ENCODE results near the gene CDK19. TPM values are rescaled to one million over a fixed set of nuclear protein-coding genes. Genes with fewer than 3 reads are reported as not detected.
"Not testable (repeated sequence)": the region's sequence is repeated elsewhere in the genome, so short reads cannot be mapped to it uniquely, and the experiment has no call there.

CDK19 gene
- total RNA-seq, 1 donor from 2014 or later = 26.6 TPM

DNA sequence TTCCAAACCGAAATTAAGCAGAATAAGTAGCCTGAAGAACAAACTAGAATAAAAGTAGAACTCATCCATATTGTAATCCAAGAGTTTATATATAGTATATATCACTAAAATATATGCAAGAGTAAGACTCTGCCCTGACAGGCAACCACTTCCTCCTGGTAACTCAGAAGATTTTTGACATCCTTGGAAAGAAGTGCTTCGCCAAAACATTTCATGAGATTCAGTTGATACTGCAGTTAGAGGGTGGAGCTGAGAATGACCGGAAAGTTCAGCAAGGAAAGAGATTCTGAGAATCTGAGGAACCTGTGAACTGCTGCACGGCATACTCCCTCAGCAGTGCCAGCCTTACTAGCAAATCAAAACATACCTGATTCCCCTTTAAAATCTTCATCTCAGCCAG lies 79.6 kb downstream of the CDK19 start:
- DNase-seq (no peak), ATAC-seq (no peak)
- intact Hi-C loops (cut with DNase I) = no loop called here
- H3K9me3 ChIP-seq = no peaks in the 10 kb centered on the region
- no peak overlapping the region for H3K27ac ChIP-seq
- no peaks in the 10 kb centered on the region for H3K4me1 ChIP-seq
- H3K4me3 ChIP-seq = no peak overlapping the region
- no peaks in the 10 kb centered on the region for H3K36me3 ChIP-seq
- H3K27me3 ChIP-seq = no peaks in the 10 kb centered on the region
- TF ChIP-seq, protein P1, sequence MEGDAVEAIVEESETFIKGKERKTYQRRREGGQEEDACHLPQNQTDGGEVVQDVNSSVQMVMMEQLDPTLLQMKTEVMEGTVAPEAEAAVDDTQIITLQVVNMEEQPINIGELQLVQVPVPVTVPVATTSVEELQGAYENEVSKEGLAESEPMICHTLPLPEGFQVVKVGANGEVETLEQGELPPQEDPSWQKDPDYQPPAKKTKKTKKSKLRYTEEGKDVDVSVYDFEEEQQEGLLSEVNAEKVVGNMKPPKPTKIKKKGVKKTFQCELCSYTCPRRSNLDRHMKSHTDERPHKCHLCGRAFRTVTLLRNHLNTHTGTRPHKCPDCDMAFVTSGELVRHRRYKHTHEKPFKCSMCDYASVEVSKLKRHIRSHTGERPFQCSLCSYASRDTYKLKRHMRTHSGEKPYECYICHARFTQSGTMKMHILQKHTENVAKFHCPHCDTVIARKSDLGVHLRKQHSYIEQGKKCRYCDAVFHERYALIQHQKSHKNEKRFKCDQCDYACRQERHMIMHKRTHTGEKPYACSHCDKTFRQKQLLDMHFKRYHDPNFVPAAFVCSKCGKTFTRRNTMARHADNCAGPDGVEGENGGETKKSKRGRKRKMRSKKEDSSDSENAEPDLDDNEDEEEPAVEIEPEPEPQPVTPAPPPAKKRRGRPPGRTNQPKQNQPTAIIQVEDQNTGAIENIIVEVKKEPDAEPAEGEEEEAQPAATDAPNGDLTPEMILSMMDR (IDR thresholded peaks at IDR 0.05) = no peak

DNA sequence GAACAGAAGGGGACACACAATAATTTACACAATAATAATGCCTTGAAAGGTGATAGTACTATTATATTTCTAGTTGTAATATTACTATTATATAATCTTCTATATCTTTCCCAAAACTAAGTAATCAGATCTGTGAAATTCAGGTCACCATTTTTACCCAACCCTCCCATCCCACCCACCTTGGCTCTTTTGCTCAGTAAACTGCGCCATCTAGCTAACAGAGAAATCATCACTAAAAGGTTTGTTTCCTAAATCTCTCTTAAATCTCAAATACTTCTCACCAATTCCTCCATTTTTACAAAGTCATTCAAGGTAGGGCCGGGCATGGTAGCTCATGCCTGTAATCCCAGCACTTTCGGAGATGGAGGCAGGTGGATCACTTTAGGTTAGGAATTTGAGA lies 83.4 kb downstream of the CDK19 start:
- Histone ChIP-seq H3K27me3 (no peaks in the 10 kb centered on the region), H3K27ac (no peak overlapping the region), H3K4me3 (no peak overlapping the region), H3K9me3 (no peaks in the 10 kb centered on the region), H3K36me3 (no peaks in the 10 kb centered on the region), H3K4me1 (peaks cover 4% of the 10 kb centered on the region)
- ATAC-seq (no peak), DNase-seq (no peak)
- intact Hi-C loops (cut with DNase I) = no loop called here
- TF ChIP-seq, protein P1 (IDR thresholded peaks at IDR 0.05) = no peak

DNA sequence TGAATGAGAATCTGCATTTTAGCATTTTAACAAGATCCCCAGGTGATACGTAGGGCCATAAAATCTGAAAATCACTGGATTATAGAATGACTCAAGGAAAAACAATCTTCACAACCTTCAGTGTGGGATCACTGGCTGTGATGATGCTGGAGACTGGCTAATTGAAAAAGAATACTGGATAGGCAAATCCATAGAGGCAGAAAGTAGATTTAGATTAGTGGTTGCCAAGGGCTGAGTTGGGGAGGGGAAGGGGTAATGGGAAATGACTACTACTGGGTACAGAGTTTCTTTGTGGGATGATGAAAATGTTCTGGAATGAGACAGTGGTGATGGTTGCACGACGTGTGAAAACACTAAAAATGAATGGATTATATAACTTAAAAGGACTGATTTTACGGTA lies 84.1 kb downstream of the CDK19 start:
- Histone ChIP-seq H3K4me1 (peaks cover 4% of the 10 kb centered on the region), H3K27ac (no peak overlapping the region), H3K4me3 (no peak overlapping the region), H3K36me3 (no peaks in the 10 kb centered on the region), H3K9me3 (no peaks in the 10 kb centered on the region), H3K27me3 (no peaks in the 10 kb centered on the region)
- TF ChIP-seq, protein P1 (IDR thresholded peaks at IDR 0.05) = no peak
- intact Hi-C loops (cut with DNase I) = no loop called here
- ATAC-seq = no peak
- no peak for DNase-seq

DNA sequence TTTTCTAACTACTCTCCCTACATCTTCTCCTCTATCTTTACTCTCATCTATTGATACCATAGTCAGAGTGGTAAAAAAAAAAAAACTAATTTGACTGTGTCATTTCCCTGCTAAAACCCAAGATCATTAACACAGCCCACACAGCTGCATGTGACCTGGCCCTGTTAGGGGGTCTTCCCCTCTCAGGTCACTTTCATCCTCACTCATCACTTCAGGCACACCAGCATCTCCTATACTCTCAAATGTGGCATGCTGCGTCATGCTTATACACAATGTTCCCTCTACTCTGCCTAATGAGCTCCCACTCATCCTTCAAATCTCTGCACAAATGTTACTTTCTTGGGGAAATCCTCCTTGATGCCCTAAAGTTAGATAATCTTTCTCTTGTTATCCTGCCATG lies 86.8 kb downstream of the CDK19 start:
- DNase-seq (no peak), ATAC-seq (no peak)
- TF ChIP-seq, protein P1 (IDR thresholded peaks at IDR 0.05) = no peak
- Histone ChIP-seq H3K36me3 (no peaks in the 10 kb centered on the region), H3K27ac (no peak overlapping the region), H3K4me1 (peaks cover 4% of the 10 kb centered on the region), H3K27me3 (no peaks in the 10 kb centered on the region), H3K4me3 (no peak overlapping the region), H3K9me3 (no peaks in the 10 kb centered on the region)
- intact Hi-C loops (cut with DNase I) = no loop called here

DNA sequence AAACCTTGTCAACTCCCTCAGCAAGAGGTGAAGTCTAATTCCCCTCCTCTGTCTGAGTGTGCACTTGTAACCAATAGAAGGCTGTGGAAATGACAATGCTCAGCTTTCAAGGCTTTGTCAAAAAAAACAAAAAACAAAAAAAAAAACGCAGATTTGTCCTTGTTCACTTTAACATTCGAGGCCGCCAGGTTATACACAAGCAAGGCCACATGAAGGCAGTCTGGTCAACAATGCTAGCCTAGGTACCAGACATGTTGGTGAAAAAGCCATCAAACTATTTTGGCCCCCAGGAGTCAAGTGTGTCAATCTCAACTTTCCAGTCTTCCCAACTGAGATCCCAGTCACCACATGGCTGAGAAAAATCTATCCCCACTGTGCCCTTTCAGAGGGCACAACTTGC lies 92.3 kb downstream of the CDK19 start:
- intact Hi-C loops (cut with DNase I) = no loop called here
- no peaks in the 10 kb centered on the region for H3K9me3 ChIP-seq
- no peak overlapping the region for H3K27ac ChIP-seq
- DNase-seq (no peak), ATAC-seq (no peak)
- no peaks in the 10 kb centered on the region for H3K4me1 ChIP-seq
- H3K36me3 ChIP-seq = no peaks in the 10 kb centered on the region
- H3K4me3 ChIP-seq = no peak overlapping the region
- TF ChIP-seq, protein P1 (IDR thresholded peaks at IDR 0.05) = no peak
- no peaks in the 10 kb centered on the region for H3K27me3 ChIP-seq

DNA sequence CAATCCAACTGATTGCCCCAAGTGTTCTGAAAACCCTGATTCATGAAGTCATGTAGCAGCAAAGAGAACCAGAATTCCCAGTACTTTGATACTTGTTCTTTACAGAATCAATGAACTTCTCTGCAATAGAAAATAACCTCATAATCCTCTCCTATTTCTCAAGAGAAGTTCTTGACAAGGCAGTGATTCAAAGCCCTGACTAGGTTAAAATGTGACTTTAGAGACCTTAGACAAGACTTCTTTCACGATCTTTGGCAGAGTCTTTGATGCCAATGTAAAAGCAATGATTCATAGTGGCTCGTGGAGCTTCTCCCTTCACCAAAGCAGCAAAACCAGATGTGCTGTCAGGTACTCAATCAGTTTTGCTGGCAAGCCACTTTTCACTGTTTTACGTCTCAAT lies 95.2 kb downstream of the CDK19 start:
- TF ChIP-seq, protein P1 (IDR thresholded peaks at IDR 0.05) = no peak
- Histone ChIP-seq H3K9me3 (no peaks in the 10 kb centered on the region), H3K4me3 (no peak overlapping the region), H3K4me1 (no peaks in the 10 kb centered on the region), H3K27me3 (no peaks in the 10 kb centered on the region), H3K27ac (no peak overlapping the region), H3K36me3 (no peaks in the 10 kb centered on the region)
- ATAC-seq = no peak
- intact Hi-C loops (cut with DNase I) = no loop called here
- no peak for DNase-seq

DNA sequence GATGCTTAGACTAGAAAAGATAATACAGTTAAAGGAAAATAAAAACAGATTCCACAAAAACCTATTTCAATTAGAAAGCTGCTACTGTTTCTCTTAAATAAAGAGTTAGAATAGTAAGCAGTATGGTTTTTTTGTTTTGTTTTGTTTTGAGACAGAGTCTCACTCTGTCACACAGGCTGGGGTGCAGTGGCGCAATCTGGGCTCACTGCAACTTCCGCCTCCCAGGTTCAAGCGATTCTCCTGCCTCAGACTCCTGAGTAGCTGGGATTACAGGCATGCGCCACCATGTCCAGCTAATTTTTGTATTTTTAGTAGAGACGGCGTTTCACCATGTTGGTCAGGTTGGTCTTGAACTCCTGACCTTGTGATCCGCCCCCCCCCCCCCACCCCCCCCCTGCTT lies 95.7 kb downstream of the CDK19 start:
- H3K4me3 ChIP-seq; H3K9me3 ChIP-seq; DNase-seq; H3K36me3 ChIP-seq; H3K27me3 ChIP-seq; H3K27ac ChIP-seq; intact Hi-C loops (cut with DNase I); H3K4me1 ChIP-seq; ATAC-seq: not testable (repeated sequence)
